ENCODE measurements around the gene BOD1. TPM values are rescaled to one million over a fixed set of nuclear protein-coding genes. Genes with fewer than 3 reads are reported as not detected.

Gene BOD1
- total and polyA plus RNA-seq, 5 donors from 2014 or later = 8.0 to 23.0 (median 15.7) TPM

GRCh38 chr5:173644673-173645436 lies 28.4 kb upstream of the BOD1 start:
- Histone ChIP-seq H3K9me3 (ENCODE audit: control insufficient read depth in 2 of 2, low read length in 2 of 2) (no peaks in the 10 kb centered on the region), H3K36me3 (ENCODE audit: control insufficient read depth, insufficient read depth, low read length) (no peaks in the 10 kb centered on the region)
- no peaks in the 10 kb centered on the region for H3K4me1 Mint-ChIP-seq

GRCh38 chr5:173643964-173644363 lies 27.5 kb upstream of the BOD1 start:
- Histone ChIP-seq H3K4me1 (ENCODE audit: control insufficient read depth, insufficient read depth, low read length, poor library complexity, severe bottlenecking) (no peaks in the 10 kb centered on the region), H3K4me3 (ENCODE audit: low read depth, low read length) (no peak overlapping the region), H3K27ac (ENCODE audit: insufficient read depth, low read length, poor library complexity, severe bottlenecking) (no peak overlapping the region), H3K9me3 (ENCODE audit: control insufficient read depth in 2 of 2, low read length in 2 of 2) (no peaks in the 10 kb centered on the region), H3K27me3 (ENCODE audit: control insufficient read depth, insufficient read depth, low read length) (no peaks in the 10 kb centered on the region), H3K36me3 (ENCODE audit: control insufficient read depth, insufficient read depth, low read length) (no peaks in the 10 kb centered on the region)
- no peak for DNase-seq
- no peaks in the 10 kb centered on the region for H3K9me3 Mint-ChIP-seq
- peaks cover 4% of the 10 kb centered on the region for H3K27me3 Mint-ChIP-seq
- H3K4me3 Mint-ChIP-seq = no peak overlapping the region
- H3K27ac Mint-ChIP-seq = no peak overlapping the region
- no peaks in the 10 kb centered on the region for H3K36me3 Mint-ChIP-seq
- ATAC-seq (ENCODE audit: low read depth in 2 of 2) = no peak
- no peaks in the 10 kb centered on the region for H3K4me1 Mint-ChIP-seq

More at GRCh38 chr5:173644673-173645436, 28.4 kb upstream of the BOD1 start:
- Histone ChIP-seq H3K4me3 (ENCODE audit: low read depth, low read length) (no peak overlapping the region), H3K27ac (ENCODE audit: insufficient read depth, low read length, poor library complexity, severe bottlenecking) (no peak overlapping the region), H3K27me3 (ENCODE audit: control insufficient read depth, insufficient read depth, low read length) (no peaks in the 10 kb centered on the region), H3K4me1 (ENCODE audit: control insufficient read depth, insufficient read depth, low read length, poor library complexity, severe bottlenecking) (no peaks in the 10 kb centered on the region)
- Mint-ChIP-seq H3K36me3 (no peaks in the 10 kb centered on the region), H3K27ac (peak overlapping the region in 1 of 3 donors; percentile 29), H3K4me3 (no peak overlapping the region), H3K9me3 (no peaks in the 10 kb centered on the region), H3K27me3 (peaks cover 4% of the 10 kb centered on the region)
- ATAC-seq (ENCODE audit: low read depth in 2 of 2) (no peak), DNase-seq (no peak)

GRCh38 chr5:173642895-173643481 lies 26.5 kb upstream of the BOD1 start:
- Histone ChIP-seq H3K27me3 (ENCODE audit: control insufficient read depth, insufficient read depth, low read length) (no peaks in the 10 kb centered on the region), H3K36me3 (ENCODE audit: control insufficient read depth, insufficient read depth, low read length) (no peaks in the 10 kb centered on the region), H3K4me1 (ENCODE audit: control insufficient read depth, insufficient read depth, low read length, poor library complexity, severe bottlenecking) (no peaks in the 10 kb centered on the region), H3K4me3 (ENCODE audit: low read depth, low read length) (no peak overlapping the region), H3K9me3 (ENCODE audit: control insufficient read depth in 2 of 2, low read length in 2 of 2) (no peaks in the 10 kb centered on the region), H3K27ac (ENCODE audit: insufficient read depth, low read length, poor library complexity, severe bottlenecking) (no peak overlapping the region)
- no peak for DNase-seq
- H3K4me1 Mint-ChIP-seq = no peaks in the 10 kb centered on the region
- H3K27me3 Mint-ChIP-seq = peaks cover 4% of the 10 kb centered on the region
- H3K4me3 Mint-ChIP-seq = no peak overlapping the region
- no peak for ATAC-seq (ENCODE audit: low read depth in 2 of 2)
- H3K36me3 Mint-ChIP-seq = no peaks in the 10 kb centered on the region
- no peak overlapping the region for H3K27ac Mint-ChIP-seq
- H3K9me3 Mint-ChIP-seq = no peaks in the 10 kb centered on the region

- no peak for ATAC-seq (ENCODE audit: low read depth in 2 of 2)
Measured at GRCh38 chr5:173642191-173642816, 25.9 kb upstream of the BOD1 start.

GRCh38 chr5:173640156-173640804 lies 23.8 kb upstream of the BOD1 start:
- H3K4me3 ChIP-seq (ENCODE audit: low read depth, low read length) = no peak overlapping the region
- H3K27me3 ChIP-seq (ENCODE audit: control insufficient read depth, insufficient read depth, low read length) = no peaks in the 10 kb centered on the region
- ATAC-seq (ENCODE audit: low read depth in 2 of 2) (no peak), DNase-seq (no peak)
- H3K27ac ChIP-seq (ENCODE audit: insufficient read depth, low read length, poor library complexity, severe bottlenecking) = no peak overlapping the region
- H3K27me3 Mint-ChIP-seq = peaks cover 4% of the 10 kb centered on the region
- H3K4me1 ChIP-seq (ENCODE audit: control insufficient read depth, insufficient read depth, low read length, poor library complexity, severe bottlenecking) = no peaks in the 10 kb centered on the region
- H3K4me1 Mint-ChIP-seq = peaks cover 0 to 5% (median 0%) of the 10 kb centered on the region in 4 donors
- H3K36me3 ChIP-seq (ENCODE audit: control insufficient read depth, insufficient read depth, low read length) = no peaks in the 10 kb centered on the region
- H3K9me3 Mint-ChIP-seq = no peaks in the 10 kb centered on the region
- no peaks in the 10 kb centered on the region for H3K9me3 ChIP-seq (ENCODE audit: control insufficient read depth in 2 of 2, low read length in 2 of 2)
- H3K27ac Mint-ChIP-seq = peak overlapping the region in 1 of 3 donors; percentile 62
- no peak overlapping the region for H3K4me3 Mint-ChIP-seq
- H3K36me3 Mint-ChIP-seq = no peaks in the 10 kb centered on the region

More at GRCh38 chr5:173642191-173642816, 25.9 kb upstream of the BOD1 start:
- Histone ChIP-seq H3K4me1 (ENCODE audit: control insufficient read depth, insufficient read depth, low read length, poor library complexity, severe bottlenecking) (no peaks in the 10 kb centered on the region), H3K27me3 (ENCODE audit: control insufficient read depth, insufficient read depth, low read length) (no peaks in the 10 kb centered on the region), H3K36me3 (ENCODE audit: control insufficient read depth, insufficient read depth, low read length) (no peaks in the 10 kb centered on the region), H3K9me3 (ENCODE audit: control insufficient read depth in 2 of 2, low read length in 2 of 2) (no peaks in the 10 kb centered on the region), H3K27ac (ENCODE audit: insufficient read depth, low read length, poor library complexity, severe bottlenecking) (no peak overlapping the region), H3K4me3 (ENCODE audit: low read depth, low read length) (no peak overlapping the region)
- Mint-ChIP-seq H3K4me1 (peaks cover 0 to 3% (median 0%) of the 10 kb centered on the region in 4 donors), H3K4me3 (no peak overlapping the region), H3K9me3 (no peaks in the 10 kb centered on the region), H3K27ac (peak overlapping the region in 1 of 3 donors; percentile 36), H3K36me3 (no peaks in the 10 kb centered on the region), H3K27me3 (peaks cover 4% of the 10 kb centered on the region)
- no peak for DNase-seq

- H3K9me3 Mint-ChIP-seq = peaks cover 0 to 1% (median 0%) of the 10 kb centered on the region in 7 donors
- no peaks in the 10 kb centered on the region for H3K36me3 Mint-ChIP-seq
- Histone ChIP-seq H3K4me1 (ENCODE audit: control insufficient read depth, insufficient read depth, low read length, poor library complexity, severe bottlenecking) (no peaks in the 10 kb centered on the region), H3K4me3 (ENCODE audit: low read depth, low read length) (no peak overlapping the region), H3K27me3 (ENCODE audit: control insufficient read depth, insufficient read depth, low read length) (no peaks in the 10 kb centered on the region), H3K36me3 (ENCODE audit: control insufficient read depth, insufficient read depth, low read length) (no peaks in the 10 kb centered on the region), H3K9me3 (ENCODE audit: control insufficient read depth in 2 of 2, low read length in 2 of 2) (no peaks in the 10 kb centered on the region), H3K27ac (ENCODE audit: insufficient read depth, low read length, poor library complexity, severe bottlenecking) (no peak overlapping the region)
- H3K27ac Mint-ChIP-seq = no peak overlapping the region
- peaks cover 4% of the 10 kb centered on the region for H3K27me3 Mint-ChIP-seq
- no peak for ATAC-seq (ENCODE audit: low read depth in 2 of 2)
- no peak for DNase-seq
- peak overlapping the region in 1 of 4 donors; percentile 68 for H3K4me3 Mint-ChIP-seq
- peaks cover 0 to 5% (median 0%) of the 10 kb centered on the region in 4 donors for H3K4me1 Mint-ChIP-seq
Measured at GRCh38 chr5:173638126-173639040, 21.9 kb upstream of the BOD1 start.

GRCh38 chr5:173637340-173637739 lies 20.9 kb upstream of the BOD1 start:
- no peaks in the 10 kb centered on the region for H3K4me1 ChIP-seq (ENCODE audit: control insufficient read depth, insufficient read depth, low read length, poor library complexity, severe bottlenecking)
- Mint-ChIP-seq H3K36me3 (no peaks in the 10 kb centered on the region), H3K27ac (no peak overlapping the region), H3K27me3 (no peaks in the 10 kb centered on the region), H3K4me1 (peaks cover 0 to 5% (median 0%) of the 10 kb centered on the region in 4 donors), H3K4me3 (no peak overlapping the region), H3K9me3 (peaks cover 0 to 1% (median 0%) of the 10 kb centered on the region in 7 donors)
- H3K4me3 ChIP-seq (ENCODE audit: low read depth, low read length) = no peak overlapping the region
- ATAC-seq (ENCODE audit: low read depth in 2 of 2) = no peak
- no peaks in the 10 kb centered on the region for H3K9me3 ChIP-seq (ENCODE audit: control insufficient read depth in 2 of 2, low read length in 2 of 2)
- H3K36me3 ChIP-seq (ENCODE audit: control insufficient read depth, insufficient read depth, low read length) = no peaks in the 10 kb centered on the region
- no peak for DNase-seq
- H3K27me3 ChIP-seq (ENCODE audit: control insufficient read depth, insufficient read depth, low read length) = no peaks in the 10 kb centered on the region
- H3K27ac ChIP-seq (ENCODE audit: insufficient read depth, low read length, poor library complexity, severe bottlenecking) = no peak overlapping the region
